SK-N-SH (cell line): ENCODE data around the gene SGMS2. TPM values are rescaled to one million over a fixed set of nuclear protein-coding genes. Genes with fewer than 3 reads are reported as not detected.

Experiments
- CTCF ChIA-PET: fragments of 300-600, 350-600 bp; formaldehyde crosslinking; extraction: SDS; loops from one replicate; lab custom pipeline; 2021; lab: Yijun Ruan, JAX
- POLR2A ChIA-PET: fragments of 350-600 bp; sonication (Branson Sonifier 250); formaldehyde crosslinking; extraction: SDS; loops from one replicate; lab custom pipeline; 2020; ENCODE audit warnings: antibody characterized with exemption, inconsistent platforms; lab: Yijun Ruan, JAX
- DNase-seq: peaks from one replicate; pipeline ENCODE4 v3.0.0; 2012
- H2AFZ ChIP-seq: fragments of 200-600 bp; sonication (generic); 2 replicates; pipeline ENCODE4 v1.8.1; 2016; ENCODE audit warnings: antibody characterized with exemption, mild to moderate bottlenecking, low read depth
- H3F3A ChIP-seq: fragments of 200-600 bp; sonication (generic); replicated peaks from 2 replicates; pipeline ENCODE3; 2016; ENCODE audit warnings: antibody characterized with exemption, mild to moderate bottlenecking; ENCODE audit not compliant: insufficient read depth
- H3K27ac ChIP-seq, 2 experiments: fragments of 200-500 bp in 1 of 2; fragments of 200-600 bp in 1 of 2; sonication (Bioruptor generic) in 1 of 2; sonication (generic), shearing (Covaris generic) in 1 of 2; 2 replicates each; pipeline versions ENCODE4 v1.5.1 to v1.6.1; 2014 to 2016; ENCODE audit warnings: low read depth in 2 of 2, inconsistent platforms in 1 of 2, low read length in 1 of 2, mild to moderate bottlenecking in 1 of 2, mixed read lengths in 1 of 2
- H3K27me3 ChIP-seq: fragments of 200-600 bp; sonication (generic), shearing (Covaris generic); 2 replicates; pipeline ENCODE4 v1.6.1; 2016; ENCODE audit warnings: mixed run types; ENCODE audit not compliant: insufficient read depth
- H3K36me3 ChIP-seq, 2 experiments: fragments of 200-500 bp in 1 of 2; fragments of 200-600 bp in 1 of 2; sonication (Bioruptor generic) in 1 of 2; sonication (generic) in 1 of 2; replicated peaks in 1 of 2; 2 replicates each; pipeline versions ENCODE3 to v1.5.1; 2014 to 2016; ENCODE audit warnings: low read length in 1 of 2, mild to moderate bottlenecking in 1 of 2; ENCODE audit not compliant: insufficient read depth in 2 of 2, control insufficient read depth in 1 of 2
- H3K4me1 ChIP-seq, 2 experiments: fragments of 200-500 bp in 1 of 2; fragments of 200-600 bp in 1 of 2; sonication (Bioruptor generic) in 1 of 2; sonication (generic), shearing (Covaris generic) in 1 of 2; 2 replicates each; pipeline versions ENCODE4 v1.5.1 to v1.6.1; 2014 to 2016; ENCODE audit warnings: low read depth in 1 of 2, low read length in 1 of 2, mixed run types in 1 of 2; ENCODE audit not compliant: insufficient read depth in 2 of 2, control insufficient read depth in 1 of 2
- H3K4me2 ChIP-seq: fragments of 200-600 bp; sonication (generic), shearing (Covaris generic); 2 replicates; pipeline ENCODE4 v1.6.1; 2017; ENCODE audit warnings: mixed run types
- H3K4me3 ChIP-seq, 2 experiments: fragments of 200-500 bp in 1 of 2; fragments of 200-600 bp in 1 of 2; sonication (Bioruptor generic) in 1 of 2; sonication (generic), shearing (Covaris generic) in 1 of 2; 2 replicates each; pipeline versions ENCODE4 v1.5.1 to v1.8.1; 2014 to 2016; ENCODE audit warnings: low read depth in 2 of 2, inconsistent platforms in 1 of 2, low read length in 1 of 2, mild to moderate bottlenecking in 1 of 2, mixed read lengths in 1 of 2, moderate library complexity in 1 of 2
- H3K79me2 ChIP-seq: fragments of 200-600 bp; sonication (generic); 2 replicates; pipeline ENCODE4 v1.8.1; 2017; ENCODE audit warnings: mild to moderate bottlenecking; ENCODE audit not compliant: insufficient read depth
- H3K9ac ChIP-seq: fragments of 200-600 bp; sonication (generic); 2 replicates; pipeline ENCODE4 v1.6.1; 2017; ENCODE audit warnings: mixed run types
- H3K9me2 ChIP-seq: fragments of 200-600 bp; sonication (generic); 2 replicates; pipeline ENCODE4 v1.6.1; 2017; ENCODE audit warnings: mixed run types
- H3K9me3 ChIP-seq: fragments of 200-600 bp; sonication (generic); 2 replicates; pipeline ENCODE4 v1.6.1; 2017; ENCODE audit warnings: mixed run types, mild to moderate bottlenecking, moderate library complexity
- H4K20me1 ChIP-seq: fragments of 200-600 bp; sonication (generic); 2 replicates; pipeline ENCODE4 v1.6.1; 2017; ENCODE audit warnings: mild to moderate bottlenecking, mixed run types; ENCODE audit not compliant: insufficient read depth
- CHD2 ChIP-seq: fragments of 150-350 bp; IDR thresholded peaks from 2 replicates; pipeline ENCODE4 v1.6.1; 2018; ENCODE audit warnings: low read length; ENCODE audit not compliant: partially characterized antibody
- CTCF ChIP-seq: fragments of 200-600 bp; sonication (generic); IDR thresholded peaks from 2 replicates; pipeline ENCODE4 v1.6.1; 2017; ENCODE audit warnings: antibody characterized with exemption, mild to moderate bottlenecking, moderate library complexity
- ELF1 ChIP-seq: IDR thresholded peaks from 2 replicates; pipeline ENCODE4 v1.4.0; 2012
- EP300 ChIP-seq, 2 experiments: IDR thresholded peaks; 2 replicates each; pipeline versions ENCODE4 v1.4.0 to v1.6.1; 2012; ENCODE audit warnings: borderline replicate concordance in 1 of 2, low read depth in 1 of 2, low read length in 1 of 2
- FOSL2 ChIP-seq: IDR thresholded peaks from 2 replicates; pipeline ENCODE4 v1.4.0; 2012; ENCODE audit warnings: low read depth, mild to moderate bottlenecking, moderate library complexity, borderline replicate concordance
- JUND ChIP-seq: IDR thresholded peaks from 2 replicates; pipeline ENCODE4 v1.4.0; 2012
- MAX ChIP-seq: IDR thresholded peaks from 2 replicates; pipeline ENCODE4 v1.4.0; 2012; ENCODE audit warnings: low read depth
- MXI1 ChIP-seq: IDR thresholded peaks from 2 replicates; pipeline ENCODE4 v1.6.1; 2012; ENCODE audit warnings: mild to moderate bottlenecking, low read depth, low read length, improper control_type of control experiment
- NFIC ChIP-seq: IDR thresholded peaks from 2 replicates; pipeline ENCODE4 v1.4.0; 2012; ENCODE audit warnings: borderline replicate concordance
- REST ChIP-seq: IDR thresholded peaks from 2 replicates; pipeline ENCODE4 v1.6.1; 2012; ENCODE audit warnings: mild to moderate bottlenecking, low read depth, low read length, moderate library complexity
- RXRA ChIP-seq: IDR thresholded peaks from 2 replicates; pipeline ENCODE4 v1.4.0; 2012; ENCODE audit warnings: low read depth, mild to moderate bottlenecking, borderline replicate concordance
- SIN3A ChIP-seq: IDR thresholded peaks from 2 replicates; pipeline ENCODE4 v1.6.1; 2012; ENCODE audit warnings: low read depth, mild to moderate bottlenecking, low read length, moderate library complexity, borderline replicate concordance
- SMC3 ChIP-seq: IDR thresholded peaks from 2 replicates; pipeline ENCODE4 v1.6.1; 2012; ENCODE audit warnings: low read depth, low read length, improper control_type of control experiment
- TAF1 ChIP-seq: IDR thresholded peaks from 2 replicates; pipeline ENCODE4 v1.6.1; 2012; ENCODE audit warnings: low read depth, mild to moderate bottlenecking, low read length, moderate library complexity, borderline replicate concordance
- YY1 ChIP-seq: IDR thresholded peaks from 2 replicates; pipeline ENCODE4 v1.4.0; 2012; ENCODE audit warnings: low read depth, mild to moderate bottlenecking
- ZBTB33 ChIP-seq: IDR thresholded peaks from 2 replicates; pipeline ENCODE4 v1.4.0; 2012; ENCODE audit warnings: low read depth, borderline replicate concordance
- WGBS: methylation state at CpG from one replicate; pipeline ENCODE4 v1.1.6; 2017; ENCODE audit warnings: low lambda C conversion rate; 5-methylcytosine and 5-hydroxymethylcytosine counted together
- polyA plus RNA-seq, 3 experiments: library from polyadenylated mRNA; depleted of rRNA; stranded (reverse); fragments of >200 nt; gene quantifications; 2 replicates each; pipeline ENCODE4 v1.2.3, GENCODE V29; 2012

SGMS2 gene
- polyA plus RNA-seq, 1 of the 3 experiments (the other 2 are of a cell fraction) = 0.82 TPM

GRCh38 chr4:107838861-107839565 is 14.3 kb downstream of the SGMS2 start:
- Histone ChIP-seq H3F3A (no peaks in the 10 kb centered on the region), H3K4me2 (no peak overlapping the region), H4K20me1 (no peaks in the 10 kb centered on the region), H3K27ac (no peak overlapping the region), H2AFZ (no peak overlapping the region), H3K79me2 (no peaks in the 10 kb centered on the region), H3K4me1 (no peaks in the 10 kb centered on the region), H3K27me3 (no peaks in the 10 kb centered on the region; the same call in 1 of the 2 replicates), H3K9ac (no peak overlapping the region), H3K9me3 (no peaks in the 10 kb centered on the region), H3K36me3 (no peaks in the 10 kb centered on the region), H3K9me2 (no peaks in the 10 kb centered on the region), H3K4me3 (no peak overlapping the region)
- WGBS = 0% methylated on average over 1 of the region's 1 CpG
- CTCF ChIA-PET = no interaction called here
- no peak for DNase-seq
- TF ChIP-seq TAF1 (no peak), SMC3 (no peak), ZBTB33 (no peak), REST (no peak), EP300 (IDR thresholded peaks at IDR 0.05; ENCODE audit: borderline replicate concordance in 1 of 2, low read depth in 1 of 2, low read length in 1 of 2) (no peak), MXI1 (no peak), CHD2 (no peak), ELF1 (no peak), JUND (no peak), YY1 (no peak)
- POLR2A ChIA-PET = no interaction called here

- WGBS = 9% methylated on average over 1 of the region's 1 CpG
- Histone ChIP-seq H3K27ac (no peak overlapping the region), H3K4me3 (no peak overlapping the region), H3K9me2 (no peaks in the 10 kb centered on the region), H3F3A (no peaks in the 10 kb centered on the region), H3K27me3 (no peaks in the 10 kb centered on the region), H3K9ac (no peak overlapping the region), H4K20me1 (no peaks in the 10 kb centered on the region), H3K9me3 (no peaks in the 10 kb centered on the region), H2AFZ (no peak overlapping the region), H3K36me3 (no peaks in the 10 kb centered on the region), H3K4me1 (no peaks in the 10 kb centered on the region), H3K79me2 (no peaks in the 10 kb centered on the region), H3K4me2 (no peak overlapping the region)
- no peak for DNase-seq
- ChIA-PET POLR2A (no interaction called here), CTCF (interaction anchor here (1.3 kb wide), 1 partner anchor 35 kb away, joined by 3 read pairs; no protein-coding TSS in a partner anchor)
- TF ChIP-seq NFIC = no peak
- no peak for TF ChIP-seq SIN3A
- TF ChIP-seq TAF1 = no peak
- TF ChIP-seq SMC3 = no peak
- no peak for TF ChIP-seq RXRA
- TF ChIP-seq FOSL2 = no peak
- TF ChIP-seq MAX = no peak
- TF ChIP-seq ZBTB33 = no peak
- no peak for TF ChIP-seq MXI1
- TF ChIP-seq CTCF = no peak
These were observed 18.7 kb downstream of the SGMS2 start for GRCh38 chr4:107843391-107843790.
